Fibroblast of skin of right biceps (primary cell): Measurements from ENCODE around the gene SQSTM1.
"Not testable (repeated sequence)": the region's sequence is repeated elsewhere in the genome, so short reads cannot be mapped to it uniquely, and the experiment has no call there.

Experiments
- DNase-seq: peaks from one replicate; pipeline ENCODE4 v3.0.0-alpha.2; 2013

Gene SQSTM1

DNA sequence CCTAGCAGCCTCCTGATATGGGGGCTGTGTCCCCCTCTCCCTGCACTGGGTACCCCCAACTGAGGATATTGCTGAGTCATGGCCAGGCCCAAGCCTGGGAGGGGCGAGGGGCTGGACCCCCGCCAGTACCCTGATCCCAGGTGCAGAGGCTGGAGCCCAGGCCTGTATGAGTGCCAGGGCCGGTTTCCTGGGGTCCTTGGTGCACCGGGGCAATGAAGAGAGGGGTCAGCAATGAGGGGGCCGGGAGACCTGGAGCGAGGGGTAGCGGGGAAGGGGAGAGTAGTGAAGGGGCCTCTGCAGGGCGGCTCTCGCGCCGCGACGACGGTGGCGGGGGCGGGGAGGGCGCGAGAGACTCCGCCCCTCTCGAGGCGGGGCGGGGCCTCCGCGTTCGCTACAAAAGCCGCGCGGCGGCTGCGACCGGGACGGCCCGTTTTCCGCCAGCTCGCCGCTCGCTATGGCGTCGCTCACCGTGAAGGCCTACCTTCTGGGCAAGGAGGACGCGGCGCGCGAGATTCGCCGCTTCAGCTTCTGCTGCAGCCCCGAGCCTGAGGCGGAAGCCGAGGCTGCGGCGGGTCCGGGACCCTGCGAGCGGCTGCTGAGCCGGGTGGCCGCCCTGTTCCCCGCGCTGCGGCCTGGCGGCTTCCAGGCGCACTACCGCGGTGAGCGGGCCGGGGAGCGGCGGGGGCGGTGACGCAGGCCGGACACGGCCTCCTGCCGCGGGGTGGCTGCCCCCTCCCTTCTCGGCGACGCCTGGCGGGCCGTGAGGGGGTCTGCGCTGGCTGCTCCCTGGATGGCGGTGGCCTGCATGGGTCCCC lies at the start of gene SQSTM1:
TSS of gene SQSTM1 (plus strand) at position 423 of the 815 bp plus-strand sequence. CDS start at position 455, 32 bp downstream.
- peak; percentile 79 for DNase-seq

DNA sequence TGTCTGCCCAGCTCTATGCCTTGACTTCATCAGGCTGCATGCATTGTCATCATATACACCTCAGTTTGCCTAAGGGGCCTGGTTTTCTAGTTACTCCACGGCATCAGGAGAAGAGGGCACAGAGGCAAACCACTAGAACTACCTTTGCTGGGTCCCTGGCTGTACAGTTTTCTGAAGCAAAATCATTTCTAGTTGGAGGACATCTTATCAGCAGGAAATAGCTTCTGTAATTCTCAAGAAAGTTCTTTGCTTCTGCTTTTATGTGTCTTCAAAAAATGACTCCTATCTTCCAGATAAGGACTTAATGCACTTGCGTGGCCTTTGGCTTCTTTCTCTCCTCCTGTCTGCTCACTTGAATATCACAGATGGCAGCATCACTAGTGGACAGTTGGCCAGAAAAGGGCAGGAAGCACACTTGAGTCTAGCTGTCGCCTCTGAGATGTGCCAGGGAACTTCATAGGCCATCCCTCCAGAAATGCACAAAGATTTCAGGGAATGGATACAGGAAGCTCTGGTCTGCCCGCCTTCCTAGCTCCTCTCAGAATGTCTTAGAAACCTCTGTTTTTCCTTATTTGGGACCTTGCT lies 49.3 kb upstream of the SQSTM1 start:
- no peak for DNase-seq

DNA sequence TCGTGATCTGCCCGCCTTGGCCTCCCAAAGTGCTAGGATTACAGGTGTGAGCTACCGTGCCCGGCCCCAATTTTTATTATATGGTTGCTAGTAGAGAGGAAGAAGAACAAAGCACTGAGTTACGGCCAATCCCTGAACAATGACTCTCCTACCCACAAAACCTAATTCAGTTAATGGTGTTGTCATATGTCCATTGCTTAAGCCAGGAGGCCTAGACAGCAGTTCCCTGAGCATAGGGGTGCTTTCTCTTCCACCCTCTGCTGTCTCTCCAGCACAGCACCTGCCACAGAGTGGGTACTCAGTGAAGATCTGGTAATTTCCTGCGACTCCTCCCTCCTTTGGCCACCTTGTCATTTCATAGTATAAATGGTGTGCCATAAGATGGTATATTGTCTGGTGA lies 48.4 kb upstream of the SQSTM1 start:
- no peak for DNase-seq

DNA sequence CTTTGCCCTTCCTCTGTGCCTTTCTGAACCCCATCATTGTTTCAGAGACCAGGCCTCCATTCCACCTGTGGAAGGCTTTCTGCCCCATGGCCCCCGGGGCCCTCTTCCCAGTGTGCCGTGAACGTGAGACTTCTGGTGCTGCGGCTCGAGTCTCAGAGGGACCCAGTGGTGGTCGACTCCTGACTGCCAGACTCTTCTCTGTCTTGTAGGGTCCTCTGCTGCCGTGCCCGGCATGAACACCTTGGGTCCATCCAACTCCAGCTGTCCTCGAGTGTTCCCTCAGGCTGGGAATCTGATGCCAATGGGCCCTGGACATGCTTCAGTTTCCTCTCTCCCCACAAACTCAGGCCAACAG lies 47.0 kb upstream of the SQSTM1 start:
- DNase-seq: no peak

DNA sequence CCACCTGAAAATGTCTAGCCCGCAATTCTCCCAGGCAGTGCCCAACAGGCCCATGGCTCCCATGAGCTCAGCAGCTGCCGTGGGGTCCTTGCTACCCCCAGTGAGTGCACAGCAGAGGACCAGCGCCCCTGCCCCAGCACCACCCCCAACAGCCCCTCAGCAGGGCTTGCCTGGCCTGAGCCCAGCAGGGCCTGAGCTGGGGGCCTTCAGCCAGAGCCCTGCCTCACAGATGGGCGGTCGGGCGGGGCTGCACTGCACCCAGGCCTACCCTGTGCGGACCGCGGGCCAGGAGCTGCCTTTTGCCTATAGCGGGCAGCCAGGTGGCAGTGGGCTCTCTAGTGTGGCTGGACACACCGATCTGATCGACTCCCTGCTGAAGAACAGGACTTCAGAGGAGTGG lies 46.3 kb upstream of the SQSTM1 start:
- DNase-seq: no peak

DNA sequence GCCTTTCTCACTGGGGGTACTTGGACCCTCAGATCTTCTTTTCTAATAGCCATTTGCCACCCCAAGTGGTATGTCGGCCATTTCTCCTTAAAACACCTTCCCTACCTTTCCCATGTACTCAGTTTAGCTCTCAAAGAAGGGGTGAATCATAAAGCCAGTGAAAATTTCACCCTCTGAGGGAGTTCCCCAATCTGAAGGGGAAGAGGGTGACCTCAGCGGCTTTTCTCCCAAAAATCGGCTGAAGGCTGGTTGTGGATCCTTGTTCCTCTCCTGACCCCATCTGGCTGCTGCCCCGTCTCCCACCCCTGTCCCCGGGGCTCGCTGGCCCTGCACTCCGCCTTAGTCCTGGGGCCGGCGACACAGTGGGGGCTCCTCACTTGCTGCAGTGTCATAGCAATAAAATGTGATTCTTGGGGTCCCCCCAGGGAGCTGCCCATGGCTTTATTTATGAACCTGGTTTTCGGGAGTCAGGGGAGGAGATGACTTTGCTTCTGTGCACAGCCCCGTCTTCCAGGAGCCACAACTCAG lies 44.2 kb upstream of the SQSTM1 start:
- no peak for DNase-seq

DNA sequence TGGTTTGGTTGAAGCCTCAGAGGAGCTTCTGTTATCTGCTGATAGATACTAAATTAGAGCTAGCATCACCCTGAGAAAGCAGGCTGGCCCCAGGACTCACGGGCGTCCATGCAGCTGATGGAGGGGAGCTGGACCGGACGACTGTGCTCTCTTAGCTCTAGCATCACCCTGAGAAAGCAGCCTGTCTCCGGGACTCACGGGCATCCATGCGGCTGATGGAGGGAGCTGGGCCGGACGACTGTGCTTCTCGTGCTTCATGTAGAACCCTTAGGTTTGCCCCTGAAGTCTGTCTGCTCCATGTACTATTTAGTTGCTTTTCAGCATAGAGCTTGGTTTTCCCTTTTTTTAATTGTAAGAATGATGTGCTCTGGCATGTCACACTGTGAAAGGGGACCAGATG lies 43.2 kb upstream of the SQSTM1 start:
- DNase-seq: no peak

DNA sequence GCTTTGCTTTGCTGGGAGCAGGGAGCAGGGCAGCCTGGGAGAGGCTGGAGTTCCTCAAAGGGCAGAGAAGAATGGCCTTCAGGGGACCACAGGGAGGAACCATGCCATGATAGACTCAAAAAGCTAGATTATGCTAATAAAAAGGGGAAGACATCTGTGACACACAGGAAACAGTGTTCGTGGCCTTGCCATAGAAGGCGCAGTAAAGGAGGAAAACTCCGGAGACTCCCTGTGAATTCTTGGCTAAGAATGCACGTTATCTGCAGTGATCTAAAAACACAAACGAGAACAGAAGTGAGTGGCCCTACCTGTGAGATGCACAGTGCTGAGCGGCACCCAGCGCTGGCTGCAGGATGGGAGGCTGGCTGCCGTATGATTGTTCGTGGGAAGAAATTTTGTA lies 42.8 kb upstream of the SQSTM1 start:
- no peak for DNase-seq

DNA sequence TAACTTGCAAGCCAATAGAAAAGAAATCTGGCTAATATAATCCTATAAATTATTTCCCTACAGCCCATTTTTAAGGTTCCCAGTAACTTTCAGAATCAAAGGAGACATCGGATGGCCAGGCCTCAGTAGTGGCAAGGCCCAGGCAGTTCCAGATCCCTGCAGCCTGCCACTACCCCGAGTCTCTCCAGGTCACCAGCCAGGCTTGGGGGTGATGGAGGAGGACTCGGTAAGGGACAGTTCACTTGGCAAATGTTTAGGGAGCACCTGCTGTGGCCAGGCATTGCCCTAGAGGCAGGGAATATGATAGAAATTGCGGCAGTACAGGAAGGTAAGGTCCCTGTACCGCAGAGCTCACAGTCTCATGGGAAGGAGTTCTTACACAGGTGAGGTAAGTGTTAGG lies 42.1 kb upstream of the SQSTM1 start:
- DNase-seq: no peak

DNA sequence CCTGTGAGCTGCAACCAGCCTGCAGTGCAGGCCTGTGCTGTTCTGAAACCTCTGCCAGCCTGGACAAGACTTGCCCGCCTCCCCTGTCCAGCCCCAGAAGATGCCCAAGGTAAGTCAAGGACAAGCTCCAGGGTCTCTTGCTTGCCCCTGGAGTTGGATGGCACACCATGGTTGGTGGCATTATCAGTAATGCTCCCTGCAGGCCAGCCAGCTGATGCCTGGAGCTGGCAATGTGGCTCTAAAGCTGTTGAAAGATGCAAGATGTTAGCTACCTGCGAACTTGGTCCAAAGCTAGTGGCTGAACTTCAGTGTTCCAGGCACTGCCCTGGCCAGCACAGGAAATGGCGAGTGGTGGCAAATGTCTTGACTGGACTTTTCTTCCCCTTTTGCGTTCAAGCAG lies 40.9 kb upstream of the SQSTM1 start:
- no peak for DNase-seq

DNA sequence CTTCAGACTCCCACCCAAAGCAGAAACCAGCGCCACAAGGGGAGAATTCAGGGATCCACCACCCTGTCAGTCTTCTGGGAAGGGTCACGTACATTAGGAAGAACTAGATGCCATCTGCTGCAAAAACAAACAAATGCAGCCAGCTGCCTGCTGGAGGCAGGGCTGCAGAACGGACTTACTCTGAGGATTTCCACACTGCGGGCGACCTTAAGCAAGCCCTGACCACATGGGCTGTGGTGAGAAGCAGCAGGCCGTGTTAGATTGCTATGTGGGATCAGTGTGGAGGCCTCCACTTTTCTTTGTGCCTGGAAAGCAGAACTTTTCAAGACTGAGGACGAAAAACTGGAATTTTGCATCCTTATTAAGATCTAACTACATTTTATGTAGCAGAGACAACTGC lies 40.3 kb upstream of the SQSTM1 start:
- no peak for DNase-seq

DNA sequence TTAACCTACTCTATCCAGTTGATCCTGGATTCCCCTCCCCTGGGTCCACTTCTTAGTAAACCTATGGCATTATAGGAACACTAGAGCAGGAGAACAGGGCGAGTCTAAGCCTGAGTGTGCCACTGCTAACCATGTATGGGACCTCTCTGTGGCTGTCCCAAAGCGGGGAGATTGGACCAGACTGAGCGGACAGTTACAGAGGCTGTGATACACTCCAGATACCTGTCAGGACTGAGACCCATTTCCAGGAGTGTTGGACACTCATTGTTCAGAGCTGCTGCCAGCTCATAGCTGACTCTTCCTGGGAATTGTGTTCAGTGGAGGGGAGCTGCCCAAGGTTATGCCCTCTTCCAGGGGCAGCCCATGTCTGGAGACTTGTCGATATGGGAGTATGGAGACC lies 38.9 kb upstream of the SQSTM1 start:
- DNase-seq: no peak

DNA sequence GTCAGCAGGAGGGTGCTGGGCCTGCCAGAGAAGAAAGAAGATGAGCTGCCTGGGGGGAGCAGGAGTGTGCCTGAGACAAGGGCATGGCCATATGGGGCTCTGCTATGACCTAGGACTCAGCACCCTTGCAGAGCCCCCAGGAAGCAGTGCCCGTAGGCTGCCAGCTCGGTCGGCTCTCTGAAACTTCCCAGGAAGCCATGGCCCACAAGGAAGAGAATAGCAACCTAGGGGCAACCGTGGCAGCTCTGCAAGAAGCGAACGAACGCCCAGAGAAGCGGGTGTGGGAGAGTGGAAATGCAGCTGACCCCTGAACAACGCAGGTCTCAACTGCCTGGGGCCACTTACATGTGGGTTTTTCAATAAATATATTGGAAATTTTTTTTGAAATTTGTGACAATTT lies 37.6 kb upstream of the SQSTM1 start:
- no peak for DNase-seq

DNA sequence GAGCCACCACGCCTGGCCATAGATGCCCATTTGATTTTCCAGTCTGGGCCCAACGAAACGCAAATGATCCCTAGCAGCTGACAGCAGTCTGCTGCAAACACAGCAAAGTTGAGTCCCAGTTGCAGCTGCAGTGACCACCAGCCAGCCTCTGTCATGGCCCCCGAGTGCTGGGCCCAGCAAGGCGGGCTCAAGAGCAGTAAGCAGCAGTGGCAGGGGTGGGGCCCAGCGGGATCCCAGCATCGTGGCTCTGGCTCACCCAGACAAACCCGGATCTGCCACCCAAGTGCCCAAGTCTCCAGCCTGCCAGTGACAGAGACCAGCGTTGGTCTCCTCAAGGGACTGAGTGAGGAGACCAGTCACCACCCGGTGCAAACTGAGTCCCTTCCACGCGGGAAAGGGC lies 33.8 kb upstream of the SQSTM1 start:
- DNase-seq: no peak

DNA sequence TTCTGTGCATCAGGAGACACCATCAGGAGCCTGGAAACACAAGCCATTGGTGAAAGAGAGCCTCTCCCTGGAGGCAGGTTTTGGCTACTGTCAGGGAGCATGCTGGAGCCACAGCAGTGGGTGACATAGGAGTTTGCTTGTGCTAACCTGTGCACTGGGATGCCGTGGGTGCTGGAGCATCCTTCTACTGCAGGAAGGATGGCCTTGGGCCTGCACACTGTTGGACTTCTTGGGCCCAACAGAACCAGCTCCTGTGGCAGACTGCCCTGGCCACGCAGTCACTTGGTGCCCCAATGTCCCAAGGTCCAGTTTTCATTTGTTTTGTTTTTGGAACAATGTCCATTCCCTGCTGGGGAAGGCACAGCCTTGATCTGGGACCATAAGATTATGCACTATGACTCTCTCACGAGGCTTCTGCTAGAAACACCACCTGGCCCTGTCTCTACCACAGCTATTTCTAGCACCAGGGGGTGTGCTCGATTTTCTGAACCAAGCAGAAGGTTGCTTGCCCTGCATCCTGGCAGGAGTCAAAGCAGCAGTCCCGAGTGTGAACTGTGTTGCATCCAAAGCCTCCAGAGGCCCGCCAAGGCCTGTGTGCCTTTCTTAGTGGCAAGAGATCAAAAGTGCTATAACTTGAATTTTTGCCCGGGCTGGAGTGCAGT lies 32.4 kb upstream of the SQSTM1 start:
- DNase-seq: no peak

DNA sequence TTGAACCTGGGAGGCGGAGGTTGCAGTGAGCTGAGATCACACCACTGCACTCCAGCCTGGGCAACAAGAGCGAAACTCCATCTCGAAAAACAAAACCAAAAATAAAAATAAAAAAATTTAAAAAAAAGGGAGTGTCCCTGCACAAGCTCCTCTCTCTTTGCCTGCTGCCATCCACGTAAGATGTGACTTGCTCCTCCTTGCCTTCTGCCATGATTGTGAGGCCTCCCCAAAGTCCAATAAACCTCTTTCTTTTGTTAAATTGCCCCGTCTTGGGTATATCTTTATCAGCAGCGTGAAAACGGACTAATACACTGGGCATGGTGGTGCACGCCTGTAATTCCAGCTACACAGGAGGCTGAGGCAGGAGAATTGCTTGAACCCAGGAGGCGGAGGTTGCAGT lies 31.4 kb upstream of the SQSTM1 start:
- DNase-seq: not testable (repeated sequence)

DNA sequence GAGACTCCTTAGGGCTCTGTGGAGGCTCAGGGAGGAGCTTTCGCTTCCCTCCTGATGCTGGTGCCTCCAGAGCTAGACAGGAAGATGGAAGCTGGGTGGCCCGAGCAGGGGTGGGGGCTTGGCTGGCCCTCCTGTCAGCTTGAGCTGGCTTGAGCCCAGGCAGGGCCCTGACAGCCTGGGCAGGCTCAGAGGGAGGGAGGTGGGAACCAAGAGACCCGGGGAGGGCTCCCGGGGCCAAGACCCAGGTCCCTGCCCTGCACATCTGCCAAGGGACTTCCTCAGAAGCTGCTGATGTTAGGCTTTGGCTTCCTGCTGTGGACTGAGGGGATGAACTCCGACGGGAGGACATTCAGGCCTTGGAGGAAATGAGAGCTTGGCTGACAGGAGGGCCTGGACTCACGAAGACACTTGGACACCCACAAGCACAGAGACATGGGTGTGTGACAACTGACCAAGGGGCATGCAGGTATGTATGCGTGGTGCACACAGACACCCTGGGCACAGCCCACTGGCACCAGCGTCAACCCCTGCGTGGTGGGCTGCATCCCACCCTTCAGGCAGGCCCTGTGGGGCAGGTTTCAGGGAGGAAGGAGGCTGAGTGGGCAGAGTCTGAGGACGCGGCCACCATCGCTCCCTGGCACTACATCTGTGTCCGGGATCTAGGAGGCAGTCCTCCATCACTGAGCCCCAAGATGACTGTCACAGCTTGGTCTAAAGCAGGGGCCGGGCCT lies 28.7 kb upstream of the SQSTM1 start:
- no peak for DNase-seq

DNA sequence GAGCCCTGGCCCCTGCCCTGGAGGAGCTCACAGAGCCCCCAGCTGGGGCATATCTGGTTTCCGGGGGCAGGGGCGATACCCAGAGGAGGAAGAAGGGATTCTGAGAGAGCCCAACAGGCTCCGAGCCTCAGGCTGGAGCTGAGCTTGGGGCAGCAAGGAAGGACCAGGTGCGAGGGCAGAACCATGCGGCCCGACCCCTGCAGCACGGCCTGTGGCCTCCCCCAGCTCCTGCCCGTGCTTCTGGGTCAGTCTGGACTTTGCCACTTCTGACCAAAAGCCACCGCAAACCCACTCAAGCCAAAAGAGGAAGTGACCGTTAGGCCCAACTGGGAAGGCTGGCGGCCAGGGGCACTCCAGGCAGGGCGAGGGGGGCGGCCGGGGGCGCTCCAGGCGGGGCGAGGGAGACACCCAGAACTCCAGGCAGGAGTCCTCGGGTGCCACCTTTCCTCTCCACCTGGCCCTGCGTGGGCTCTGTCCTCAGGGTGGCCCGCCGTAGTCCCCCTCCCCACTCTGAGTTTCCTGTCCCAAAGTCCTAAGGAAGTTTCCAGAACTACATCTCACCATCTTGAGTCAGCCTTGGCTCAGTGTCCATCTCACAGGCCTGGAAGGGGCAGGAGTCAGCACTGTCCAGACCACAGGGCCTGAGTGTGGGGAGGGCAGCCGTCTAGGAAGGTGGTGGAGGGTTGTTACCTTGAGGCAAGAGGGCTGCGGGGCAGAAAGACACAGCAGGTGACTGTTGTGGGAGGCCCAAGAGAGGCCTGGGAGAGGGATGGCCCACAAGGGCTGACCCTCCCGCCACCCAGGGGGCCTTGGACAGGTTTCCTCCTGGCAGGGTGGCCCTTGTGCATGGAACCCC lies 27.9 kb upstream of the SQSTM1 start:
- no peak for DNase-seq

DNA sequence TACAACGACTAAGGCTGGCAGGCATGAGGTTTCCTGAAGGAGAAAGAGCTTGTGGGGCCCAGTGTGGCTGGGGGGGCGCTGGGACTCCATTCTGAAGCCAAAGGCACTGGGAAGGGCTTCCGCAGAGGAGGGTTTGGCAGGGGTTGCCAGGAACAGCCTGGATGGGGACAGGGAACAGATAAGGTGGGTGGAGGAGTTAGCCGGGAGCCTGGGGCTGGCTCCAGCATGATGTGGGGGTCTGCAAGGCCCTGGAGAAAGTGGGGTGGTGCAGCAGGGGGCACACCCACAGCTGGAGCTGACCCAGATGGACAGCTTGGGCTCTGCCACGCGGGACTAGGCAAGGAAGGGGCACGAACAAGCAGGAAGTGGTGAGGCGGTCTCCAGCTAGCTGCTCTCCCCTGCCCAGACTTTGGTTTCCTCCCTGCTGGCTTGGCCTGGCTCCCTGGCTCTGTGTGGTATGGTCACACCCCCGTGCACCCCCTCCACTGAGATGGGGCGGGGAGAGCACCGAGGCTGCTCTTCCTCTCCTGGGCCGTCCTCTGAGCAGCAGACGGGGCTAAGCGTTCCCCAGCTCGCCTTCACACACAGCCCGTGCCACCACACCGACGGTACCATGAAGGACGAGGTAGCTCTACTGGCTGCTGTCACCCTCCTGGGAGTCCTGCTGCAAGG lies 27.1 kb upstream of the SQSTM1 start, which contains the start of gene LTC4S:
TSS of gene LTC4S (plus strand) at position 519 of the 672 bp plus-strand sequence. CDS start at position 614, 95 bp downstream.
- DNase-seq: peak; percentile 58

DNA sequence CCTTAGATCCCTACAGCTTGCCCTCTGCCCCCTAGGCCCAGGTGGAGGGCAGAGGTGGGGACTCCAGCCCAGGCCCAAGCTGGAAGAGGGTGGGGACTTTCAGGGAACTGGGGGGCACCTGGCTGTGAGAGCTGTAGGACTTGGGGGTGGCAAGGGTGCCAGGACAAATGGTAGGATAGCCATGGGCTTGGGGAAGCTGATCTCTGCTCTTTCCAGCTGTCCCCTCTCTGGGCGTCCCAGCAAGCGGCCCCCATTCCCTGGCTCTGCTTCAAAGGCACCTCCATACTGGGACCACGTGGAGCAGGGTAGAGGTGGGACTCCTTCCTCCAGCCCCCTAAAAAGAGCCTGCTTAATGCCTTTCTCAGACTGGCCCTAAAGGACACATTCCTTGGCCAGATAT lies 26.5 kb upstream of the SQSTM1 start:
- DNase-seq: no peak

DNA sequence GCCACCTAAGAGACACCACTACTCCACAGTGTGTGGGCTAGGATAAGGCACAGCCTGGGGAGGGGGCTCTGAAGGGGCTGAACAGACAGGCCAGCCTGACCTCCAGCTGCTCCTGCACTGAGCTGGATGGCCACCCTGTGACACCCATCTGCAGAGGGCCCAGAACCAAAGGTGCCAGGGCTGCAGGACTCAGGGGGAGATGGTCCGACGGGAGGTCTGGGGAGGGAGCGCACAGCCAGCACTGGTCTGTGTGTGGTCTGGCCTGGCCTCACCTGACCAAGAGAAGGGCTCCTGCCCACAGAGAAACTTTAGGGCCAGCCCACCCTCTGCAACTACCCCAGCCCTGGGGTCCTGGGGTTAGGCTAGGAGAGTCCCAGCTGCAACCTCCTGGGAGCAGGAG lies 26.1 kb upstream of the SQSTM1 start:
- no peak for DNase-seq
